Loucy (cell line): ENCODE measurements around the gene PIK3C3.

Source experiments
- H2AFZ ChIP-seq: fragments of 200-600 bp; sonication (generic); 2 replicates; pipeline ENCODE4 v1.6.0; 2016; ENCODE audit warnings: antibody characterized with exemption, mild to moderate bottlenecking, low read length, moderate library complexity
- H3F3A ChIP-seq: fragments of 200-600 bp; 2 replicates; pipeline ENCODE4 v1.6.0; 2016; ENCODE audit warnings: antibody characterized with exemption, low read depth, mild to moderate bottlenecking
- H3K27me3 ChIP-seq: fragments of 200-600 bp; sonication (generic); 2 replicates; pipeline ENCODE4 v1.6.1; 2014; ENCODE audit warnings: low read length, mild to moderate bottlenecking; ENCODE audit not compliant: insufficient read depth, poor library complexity, severe bottlenecking
- H3K36me3 ChIP-seq: fragments of 200-600 bp; sonication (generic); 2 replicates; pipeline ENCODE4 v1.6.1; 2016; ENCODE audit warnings: low read length; ENCODE audit not compliant: insufficient read depth
- H3K4me1 ChIP-seq: fragments of 200-600 bp; sonication (generic); 2 replicates; pipeline ENCODE4 v1.5.1; 2014; ENCODE audit warnings: low read length, mild to moderate bottlenecking; ENCODE audit not compliant: insufficient read depth, poor library complexity, severe bottlenecking
- H3K4me2 ChIP-seq: fragments of 200-600 bp; sonication (generic); 2 replicates; pipeline ENCODE4 v1.6.0; 2014; ENCODE audit warnings: antibody characterized with exemption, low read length, low read depth, mild to moderate bottlenecking; ENCODE audit not compliant: poor library complexity, severe bottlenecking
- H3K4me3 ChIP-seq: fragments of 200-600 bp; sonication (generic); 2 replicates; pipeline ENCODE4 v1.5.1; 2014; ENCODE audit warnings: low read length, mild to moderate bottlenecking, mixed read lengths; ENCODE audit not compliant: poor library complexity, severe bottlenecking
- H3K79me2 ChIP-seq: fragments of 200-600 bp; sonication (generic); 2 replicates; pipeline ENCODE4 v1.6.1; 2014; ENCODE audit warnings: low read length; ENCODE audit not compliant: insufficient read depth
- H3K9ac ChIP-seq: fragments of 200-600 bp; sonication (generic); 2 replicates; pipeline ENCODE4 v1.6.0; 2014; ENCODE audit warnings: mild to moderate bottlenecking, low read depth, low read length, moderate library complexity; ENCODE audit not compliant: poor library complexity, severe bottlenecking
- H3K9me2 ChIP-seq: fragments of 200-600 bp; sonication (generic); replicated peaks from 2 replicates; pipeline ENCODE4 v1.6.1; 2016; ENCODE audit warnings: low read depth, low read length, mixed read lengths
- H3K9me3 ChIP-seq: fragments of 200-600 bp; sonication (generic); 2 replicates; pipeline ENCODE4 v1.6.1; 2014; ENCODE audit warnings: mild to moderate bottlenecking, antibody characterized with exemption, low read length, low read depth; ENCODE audit not compliant: insufficient read depth
- H4K20me1 ChIP-seq: fragments of 200-600 bp; sonication (generic); 2 replicates; pipeline ENCODE4 v1.6.0; 2014; ENCODE audit warnings: antibody characterized with exemption, low read length, mild to moderate bottlenecking; ENCODE audit not compliant: insufficient read depth, poor library complexity, severe bottlenecking
- EZH2phosphoT487 ChIP-seq: fragments of 200-600 bp; IDR thresholded peaks from 2 replicates; pipeline ENCODE4 v1.6.1; 2018; ENCODE audit warnings: antibody characterized with exemption, mild to moderate bottlenecking, moderate library complexity, borderline replicate concordance
- TF ChIP-seq, protein P1 (sequence below): fragments of 200-600 bp; sonication (generic); conservative IDR thresholded peaks from 2 replicates; pipeline ENCODE4 v1.5.1; 2014; ENCODE audit warnings: mild to moderate bottlenecking, antibody characterized with exemption, low read length

PIK3C3 gene

DNA sequence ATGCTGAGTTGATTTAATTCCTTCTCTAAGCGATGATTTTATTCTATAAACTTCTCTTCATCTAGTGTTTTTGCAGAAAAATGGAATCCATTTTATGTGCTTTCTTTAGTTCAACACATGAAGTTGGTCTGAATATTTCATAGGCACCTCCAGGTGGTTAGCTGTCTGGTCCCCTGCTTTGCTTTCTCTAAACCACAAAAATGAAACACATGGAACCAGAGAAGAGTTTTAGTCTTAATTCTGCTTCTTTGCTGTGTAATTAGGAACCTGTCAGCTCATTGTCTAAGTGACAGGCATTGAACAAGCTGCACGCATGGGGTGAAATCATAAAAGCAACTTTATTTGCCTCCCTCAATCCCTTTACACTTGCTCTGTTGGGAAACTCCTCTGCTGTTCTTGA lies 150.4 kb downstream of the PIK3C3 start:
- Histone ChIP-seq H3K36me3 (no peaks in the 10 kb centered on the region), H3K4me1 (no peaks in the 10 kb centered on the region), H4K20me1 (no peaks in the 10 kb centered on the region), H3K4me3 (no peak overlapping the region), H3K27me3 (no peaks in the 10 kb centered on the region), H3K9ac (no peak overlapping the region), H2AFZ (no peak overlapping the region), H3K9me2 (no peaks in the 10 kb centered on the region), H3F3A (no peaks in the 10 kb centered on the region), H3K9me3 (no peaks in the 10 kb centered on the region), H3K4me2 (no peak overlapping the region), H3K79me2 (no peaks in the 10 kb centered on the region)
- no peak for TF ChIP-seq EZH2phosphoT487
- TF ChIP-seq, protein P1, sequence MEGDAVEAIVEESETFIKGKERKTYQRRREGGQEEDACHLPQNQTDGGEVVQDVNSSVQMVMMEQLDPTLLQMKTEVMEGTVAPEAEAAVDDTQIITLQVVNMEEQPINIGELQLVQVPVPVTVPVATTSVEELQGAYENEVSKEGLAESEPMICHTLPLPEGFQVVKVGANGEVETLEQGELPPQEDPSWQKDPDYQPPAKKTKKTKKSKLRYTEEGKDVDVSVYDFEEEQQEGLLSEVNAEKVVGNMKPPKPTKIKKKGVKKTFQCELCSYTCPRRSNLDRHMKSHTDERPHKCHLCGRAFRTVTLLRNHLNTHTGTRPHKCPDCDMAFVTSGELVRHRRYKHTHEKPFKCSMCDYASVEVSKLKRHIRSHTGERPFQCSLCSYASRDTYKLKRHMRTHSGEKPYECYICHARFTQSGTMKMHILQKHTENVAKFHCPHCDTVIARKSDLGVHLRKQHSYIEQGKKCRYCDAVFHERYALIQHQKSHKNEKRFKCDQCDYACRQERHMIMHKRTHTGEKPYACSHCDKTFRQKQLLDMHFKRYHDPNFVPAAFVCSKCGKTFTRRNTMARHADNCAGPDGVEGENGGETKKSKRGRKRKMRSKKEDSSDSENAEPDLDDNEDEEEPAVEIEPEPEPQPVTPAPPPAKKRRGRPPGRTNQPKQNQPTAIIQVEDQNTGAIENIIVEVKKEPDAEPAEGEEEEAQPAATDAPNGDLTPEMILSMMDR = no peak

DNA sequence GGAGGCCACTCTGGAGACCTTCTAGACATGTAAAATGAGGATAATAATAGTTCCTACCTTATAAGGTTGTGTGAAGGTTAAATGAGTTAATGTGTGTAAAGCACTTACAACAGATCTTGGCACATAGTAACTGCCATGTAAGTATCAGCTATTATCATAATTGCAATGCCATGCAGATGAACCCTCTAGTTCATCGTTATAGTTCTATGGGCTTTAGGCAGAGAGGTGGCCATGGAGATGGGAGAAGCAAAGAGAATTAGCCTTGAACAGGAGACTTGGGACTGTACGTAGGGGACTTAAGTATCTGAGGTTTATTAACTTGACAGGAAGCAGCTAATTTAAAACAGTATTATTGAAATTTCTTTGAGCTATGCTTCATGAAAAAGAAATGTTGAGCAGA lies 151.8 kb downstream of the PIK3C3 start:
- no peak for TF ChIP-seq EZH2phosphoT487
- TF ChIP-seq, protein P1 = no peak
- Histone ChIP-seq H3K4me2 (no peak overlapping the region), H3K9me3 (no peaks in the 10 kb centered on the region), H3K79me2 (no peaks in the 10 kb centered on the region), H3K9ac (no peak overlapping the region), H3K4me3 (no peak overlapping the region), H4K20me1 (no peaks in the 10 kb centered on the region), H2AFZ (no peak overlapping the region), H3K9me2 (no peaks in the 10 kb centered on the region), H3F3A (no peaks in the 10 kb centered on the region), H3K27me3 (no peaks in the 10 kb centered on the region), H3K36me3 (no peaks in the 10 kb centered on the region), H3K4me1 (no peaks in the 10 kb centered on the region)

DNA sequence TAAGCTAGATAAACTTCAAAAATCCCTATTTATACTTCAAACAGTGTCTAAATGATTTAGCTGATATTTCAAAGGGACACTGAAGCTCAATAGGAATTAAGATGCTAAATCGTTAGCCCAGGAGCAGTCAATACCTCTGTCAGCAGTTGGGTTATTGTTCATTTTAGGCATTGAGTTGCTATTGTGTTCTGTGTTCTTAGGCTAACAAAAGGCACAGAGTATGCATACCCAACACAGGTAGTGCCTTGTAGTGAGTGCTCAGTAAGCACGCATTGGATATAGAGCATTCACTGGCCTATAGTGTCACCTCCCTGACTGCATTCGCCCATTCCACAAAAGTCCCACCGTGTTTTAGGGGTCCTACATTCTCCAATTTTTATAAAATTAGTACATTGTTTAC lies 152.3 kb downstream of the PIK3C3 start:
- Histone ChIP-seq H3K4me2 (no peak overlapping the region), H3K9ac (no peak overlapping the region), H3K4me3 (no peak overlapping the region), H2AFZ (no peak overlapping the region), H3K9me2 (no peaks in the 10 kb centered on the region), H3F3A (no peaks in the 10 kb centered on the region), H3K9me3 (no peaks in the 10 kb centered on the region), H3K79me2 (no peaks in the 10 kb centered on the region), H4K20me1 (no peaks in the 10 kb centered on the region), H3K36me3 (no peaks in the 10 kb centered on the region), H3K4me1 (no peaks in the 10 kb centered on the region), H3K27me3 (no peaks in the 10 kb centered on the region)
- TF ChIP-seq, protein P1 = no peak
- no peak for TF ChIP-seq EZH2phosphoT487
